Choroid plexus epithelial cell (primary cell): Measurements from ENCODE around the gene PDE8A.

ENCODE experiments used
- DNase-seq: peaks from one replicate; pipeline ENCODE4 v3.0.0-alpha.2; 2010; ENCODE audit warnings: low read depth
- H3K4me3 ChIP-seq: 2 replicates; pipeline ENCODE4 v1.5.1; 2011; ENCODE audit warnings: low read depth, mild to moderate bottlenecking, control low read depth, low read length, moderate library complexity
- CTCF ChIP-seq: conservative IDR thresholded peaks from 2 replicates; pipeline ENCODE4 v1.5.1; 2011; ENCODE audit warnings: low read depth, mild to moderate bottlenecking, control low read depth, inconsistent platforms, low read length, moderate library complexity

Gene PDE8A

GRCh38 chr15:84960391-84961113 is 21.1 kb upstream of the PDE8A start:
- no peak for TF ChIP-seq CTCF
- no peak for DNase-seq

GRCh38 chr15:84961114-84961452 is 20.6 kb upstream of the PDE8A start:
- TF ChIP-seq CTCF, result no peak
- DNase-seq, result peak; percentile 55
- H3K4me3 ChIP-seq, result no peak overlapping the region

More at GRCh38 chr15:84960391-84961113, 21.1 kb upstream of the PDE8A start:
- H3K4me3 ChIP-seq, result no peak overlapping the region

GRCh38 chr15:84961707-84962106 is 19.9 kb upstream of the PDE8A start:
- DNase-seq, result no peak
- no peak for TF ChIP-seq CTCF
- H3K4me3 ChIP-seq, result no peak overlapping the region

- H3K4me3 ChIP-seq, result no peak overlapping the region
- no peak for TF ChIP-seq CTCF
- no peak for DNase-seq
Measured at GRCh38 chr15:84962955-84963354, 18.7 kb upstream of the PDE8A start.

GRCh38 chr15:84967380-84967779 is 14.3 kb upstream of the PDE8A start:
- H3K4me3 ChIP-seq, result no peak overlapping the region
- no peak for TF ChIP-seq CTCF
- DNase-seq, result no peak

- DNase-seq, result no peak
- TF ChIP-seq CTCF, result no peak
- H3K4me3 ChIP-seq, result no peak overlapping the region
Measured at GRCh38 chr15:84968301-84968700, 13.4 kb upstream of the PDE8A start.

GRCh38 chr15:84969257-84969656 is 12.4 kb upstream of the PDE8A start:
- no peak overlapping the region for H3K4me3 ChIP-seq
- no peak for DNase-seq
- TF ChIP-seq CTCF, result no peak
